NCI-H748 (cell line): ENCODE results near the gene IDH2.
"Not testable (repeated sequence)": the region's sequence is repeated elsewhere in the genome, so short reads cannot be mapped to it uniquely, and the experiment has no call there.

Experiments used
- DNase-seq: peaks from one replicate; lab custom pipeline; 2025; ENCODE audit not compliant: unreplicated experiment; lab: John Stamatoyannopoulos, UW

The IDH2 gene

DNA sequence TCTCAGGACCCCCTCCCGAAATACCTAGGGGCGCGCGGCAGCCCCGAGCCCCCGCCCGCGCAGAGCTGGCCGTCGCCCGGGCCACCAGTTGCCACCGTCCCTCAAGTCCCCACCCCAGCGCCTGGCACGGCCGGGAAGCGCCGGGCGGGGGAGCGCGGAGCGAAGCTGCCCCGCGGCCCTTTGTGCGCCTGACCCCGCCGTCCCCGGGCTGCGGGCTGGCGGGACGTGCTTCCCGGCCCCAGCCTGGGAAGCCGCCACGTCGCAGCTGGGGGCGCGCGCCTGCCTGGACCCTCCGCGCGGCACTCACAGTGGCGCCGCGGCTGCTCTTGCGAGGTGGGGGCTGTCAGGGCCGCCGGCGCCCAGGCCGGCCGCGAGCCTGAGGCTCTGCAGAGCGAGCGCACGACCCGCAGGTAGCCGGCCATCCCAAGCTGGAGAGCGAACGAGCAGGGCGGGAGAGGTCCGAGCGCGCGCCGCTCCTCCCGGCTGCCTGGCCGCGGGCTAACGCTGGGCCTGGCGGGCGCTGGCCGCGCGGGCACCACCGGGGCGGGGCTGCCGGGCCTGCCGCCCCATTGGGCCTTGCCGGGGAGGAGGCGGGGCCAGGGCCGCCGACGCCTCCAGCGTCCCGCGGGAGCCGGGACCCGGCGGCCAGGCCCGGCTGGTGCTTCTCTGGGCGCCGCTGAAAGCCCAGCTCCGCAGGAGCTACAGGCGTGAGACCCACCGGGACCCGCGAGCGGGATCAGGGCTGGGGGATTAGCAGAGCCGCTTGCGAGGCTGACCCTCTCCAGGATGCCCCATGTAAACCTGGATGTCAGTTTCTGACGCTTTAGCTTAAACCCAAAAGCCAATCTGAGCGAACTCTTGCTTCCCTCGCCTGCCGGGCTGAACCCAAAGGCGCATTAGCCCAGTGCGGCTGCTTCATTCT is at the start of gene IDH2:
IDH2 (minus strand) TSS at position 500 of the 922 bp plus-strand sequence; CDS start at position 422, 78 bp downstream.
- DNase-seq = peak; percentile 86

DNA sequence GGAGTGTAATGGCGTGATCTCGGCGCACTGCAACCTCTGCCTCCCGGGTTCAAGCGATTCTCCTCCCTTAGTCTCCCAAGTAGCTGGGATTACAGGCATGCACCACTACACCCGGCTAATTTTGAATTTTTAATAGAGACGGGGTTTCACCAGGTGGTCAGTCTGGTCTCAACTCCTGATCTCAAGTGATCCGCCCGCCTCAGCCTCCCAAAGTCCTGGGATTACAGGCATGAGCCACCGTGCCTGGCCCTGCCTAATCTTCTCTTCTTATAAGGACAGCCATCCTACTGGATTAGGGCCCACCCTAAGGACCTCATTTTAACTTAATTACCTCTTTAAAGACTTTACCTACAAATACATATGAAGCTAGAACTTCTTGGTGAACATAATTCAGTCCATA is 48.3 kb upstream of the IDH2 start:
- not testable (repeated sequence) for DNase-seq

DNA sequence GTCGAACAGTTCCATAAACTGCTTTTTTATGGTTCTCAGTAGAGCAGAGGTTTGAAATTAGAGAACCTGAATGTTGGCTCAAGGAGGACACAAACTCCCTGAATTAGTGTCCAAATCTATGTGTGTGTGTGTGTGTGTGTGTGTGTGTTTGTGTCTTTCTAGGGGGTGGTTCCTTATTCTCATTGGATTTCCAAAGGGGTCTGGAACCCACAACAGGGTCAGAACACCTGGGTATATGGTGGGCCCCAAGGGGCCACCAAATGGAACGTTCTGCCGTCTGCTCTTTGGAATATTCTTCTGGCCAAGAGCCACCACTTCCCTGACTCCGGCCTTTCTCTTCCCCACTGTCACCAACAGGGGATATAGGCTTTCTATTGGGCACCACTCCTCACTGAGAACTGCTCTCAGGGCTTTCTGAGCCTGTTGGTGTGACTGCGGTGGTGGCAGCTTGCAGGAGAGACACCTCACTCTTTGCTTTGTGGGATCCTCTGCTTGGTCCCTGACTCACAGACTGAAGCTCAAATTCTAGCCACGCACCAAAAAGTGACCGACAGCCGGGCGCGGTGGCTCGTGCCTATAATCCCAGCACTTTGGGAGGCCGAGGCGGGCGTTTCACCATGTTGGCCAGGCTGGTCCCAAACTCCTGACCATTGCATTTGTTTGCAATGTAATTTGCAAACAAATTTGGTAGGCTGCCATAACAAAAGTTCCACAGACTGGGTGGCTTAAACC is 47.5 kb upstream of the IDH2 start:
- no peak for DNase-seq

DNA sequence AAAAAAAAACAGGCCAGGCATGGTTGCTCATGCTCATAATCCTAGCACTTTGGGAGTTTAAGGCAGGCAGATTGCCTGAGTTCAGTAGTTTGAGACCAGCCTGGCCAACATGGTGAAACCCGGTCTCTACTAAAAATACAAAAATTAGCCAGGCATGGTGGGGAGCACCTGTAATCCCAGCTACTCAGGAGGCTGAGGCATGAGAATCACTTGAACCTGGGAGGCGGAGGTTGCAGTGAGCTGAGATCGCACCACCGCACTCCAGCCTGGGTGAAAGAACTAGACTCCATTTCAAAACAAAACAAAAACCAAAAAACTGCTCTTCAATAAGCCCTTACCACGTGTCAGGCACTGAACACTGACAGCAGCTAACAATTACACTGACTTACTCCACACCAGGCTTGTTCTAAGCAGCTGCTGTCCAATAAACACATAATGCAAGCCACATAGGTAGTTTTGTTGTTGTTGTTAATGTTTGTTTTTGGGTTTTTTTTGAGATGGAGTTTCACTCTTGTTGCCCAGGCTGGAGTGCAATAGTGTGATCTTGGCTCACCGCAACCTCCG is 44.0 kb upstream of the IDH2 start:
- not testable (repeated sequence) for DNase-seq

DNA sequence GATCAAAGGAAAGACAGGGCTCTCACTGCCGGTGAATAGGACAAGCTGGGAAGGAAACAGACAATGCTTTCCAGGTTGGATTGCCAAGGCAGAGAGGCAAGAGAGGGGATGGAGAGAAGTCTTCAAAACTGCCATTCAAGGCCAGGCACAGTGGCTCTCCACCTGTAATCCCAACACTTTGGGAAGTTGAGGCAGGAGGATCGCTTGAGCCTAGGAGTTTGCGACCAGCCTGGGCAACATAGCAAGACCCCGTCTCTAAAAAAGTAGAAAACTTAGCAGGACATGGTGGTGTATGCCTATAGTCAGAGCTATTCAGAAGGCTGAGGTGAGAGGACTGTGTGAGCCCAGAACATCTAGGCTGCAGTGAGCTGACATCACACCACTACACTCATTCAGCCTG is 43.5 kb upstream of the IDH2 start:
- no peak for DNase-seq

- no peak for DNase-seq
Measured at GRCh38 chr15:90145259-90145658, 43.0 kb upstream of the IDH2 start.

GRCh38 chr15:90143166-90143655 is 40.9 kb upstream of the IDH2 start:
- DNase-seq = peak; percentile 58

DNA sequence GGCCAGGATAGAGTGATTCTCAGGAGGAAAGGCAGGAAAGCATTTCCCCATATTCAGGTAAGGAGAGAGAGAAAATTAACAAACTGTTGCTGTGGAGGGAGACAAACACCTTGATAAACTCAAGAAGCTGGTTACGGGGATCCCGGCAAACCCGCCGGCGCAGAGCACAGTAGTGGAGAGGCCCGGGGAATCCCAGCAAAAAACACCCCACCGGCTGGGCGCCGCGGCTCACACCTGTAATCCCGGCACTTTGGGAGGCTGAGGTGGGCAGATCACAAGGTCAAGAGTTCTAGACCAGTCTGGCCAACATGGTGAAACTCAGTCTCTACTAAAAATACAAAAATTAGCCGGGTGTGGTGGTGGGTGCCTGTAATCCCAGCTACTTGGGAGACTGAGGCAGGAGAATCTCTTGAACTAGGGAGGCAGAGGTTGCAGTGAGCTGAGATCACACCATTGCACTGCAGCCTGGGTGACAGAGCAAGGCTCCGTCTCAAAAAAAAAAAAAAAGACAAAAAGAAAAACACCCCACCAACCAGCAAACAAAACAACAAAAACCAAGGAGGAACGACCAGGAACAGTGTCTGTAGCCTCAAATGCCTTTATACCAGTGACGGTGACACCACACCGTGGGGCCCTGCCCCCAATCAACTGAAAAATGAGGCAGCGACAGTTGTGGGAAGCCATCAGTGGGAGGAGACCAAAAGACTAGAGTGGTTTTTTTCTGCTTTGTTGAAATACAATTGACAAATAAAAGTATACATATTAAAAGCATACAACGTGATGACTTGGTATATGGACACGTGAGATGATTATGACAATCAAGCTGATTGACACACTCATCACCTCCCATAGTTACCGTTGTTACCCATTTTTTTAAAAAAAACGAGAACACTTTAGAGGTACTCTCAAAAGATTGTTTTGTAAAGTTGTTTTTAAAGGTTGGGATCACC is 40.2 kb upstream of the IDH2 start:
- peak; percentile 26 for DNase-seq

DNA sequence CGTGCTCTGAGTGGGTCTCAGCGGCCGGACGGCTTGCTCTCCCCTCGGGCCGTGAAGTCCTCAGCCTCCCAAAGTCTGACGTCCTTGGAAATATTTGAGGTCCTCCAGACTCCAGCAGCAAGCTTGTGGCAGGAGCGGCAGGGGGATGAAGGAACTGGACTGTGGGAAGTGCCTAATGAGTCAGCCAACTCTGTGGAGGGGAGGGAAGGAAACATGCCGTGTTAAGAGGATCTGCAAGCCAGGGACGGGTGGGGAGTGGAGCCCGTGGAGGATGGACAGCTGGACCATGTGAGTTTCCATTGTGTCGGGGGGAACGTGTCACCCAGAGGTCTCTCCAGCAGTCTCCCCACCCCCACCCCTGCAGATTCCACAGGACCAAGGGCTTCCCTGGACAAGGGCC is 39.4 kb upstream of the IDH2 start:
- no peak for DNase-seq

DNA sequence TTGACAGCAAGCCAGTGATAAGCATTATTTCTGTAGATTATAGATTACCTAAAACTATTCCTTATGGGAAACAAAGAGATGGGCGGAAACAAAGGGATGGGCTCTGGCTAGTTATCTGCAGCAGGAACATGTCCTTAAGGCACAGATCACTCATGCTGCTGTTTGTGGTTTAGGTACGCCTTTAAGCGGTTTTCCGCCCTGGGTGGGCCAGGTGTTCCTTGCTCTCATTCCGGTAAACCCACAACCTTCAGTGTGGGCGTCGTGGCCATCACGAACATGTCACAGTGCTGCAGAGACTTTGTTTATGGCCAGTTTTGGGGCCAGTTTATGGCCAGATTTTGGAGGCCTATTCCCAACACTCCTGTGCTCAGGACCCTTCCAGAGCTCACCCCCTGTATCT is 37.3 kb upstream of the IDH2 start:
- DNase-seq = not testable (repeated sequence)

DNA sequence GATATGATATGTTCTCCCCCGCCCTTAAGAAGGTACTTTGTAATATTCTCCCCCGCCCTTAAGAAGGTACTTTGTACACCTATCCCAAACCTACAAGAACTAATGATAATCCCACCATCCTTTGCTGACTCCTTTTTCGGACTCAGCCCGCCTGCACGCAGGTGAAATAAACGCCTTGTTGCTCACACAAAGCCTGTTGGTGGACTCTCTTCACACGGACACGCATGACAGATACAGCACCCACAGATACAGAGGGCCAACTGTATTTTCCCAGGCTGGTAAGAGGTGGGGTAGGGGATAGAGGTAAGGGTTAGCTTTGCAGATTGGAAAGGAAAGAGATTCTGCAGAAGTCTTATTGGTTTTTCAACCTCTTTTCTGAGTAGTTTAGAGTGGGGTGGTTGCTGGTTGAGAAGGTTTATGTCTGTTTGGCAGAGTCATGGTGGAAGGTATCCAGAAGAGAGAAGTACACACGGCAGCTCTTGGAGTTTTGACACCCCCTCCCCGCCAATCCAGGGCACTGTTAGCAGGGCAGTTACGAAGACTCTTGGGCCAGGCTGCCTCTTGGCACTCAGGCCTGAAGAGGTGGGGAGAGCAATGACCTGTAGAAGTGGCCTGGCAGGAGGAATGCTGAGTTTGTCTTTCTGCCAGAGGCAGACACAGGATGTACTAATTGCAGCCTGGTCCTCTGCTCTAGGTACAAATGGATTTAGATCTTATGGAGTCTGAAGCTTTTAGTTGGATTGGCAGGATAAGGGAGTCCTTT is 36.0 kb upstream of the IDH2 start:
- no peak for DNase-seq

GRCh38 chr15:90132437-90132836 is 30.2 kb upstream of the IDH2 start:
- no peak for DNase-seq

DNA sequence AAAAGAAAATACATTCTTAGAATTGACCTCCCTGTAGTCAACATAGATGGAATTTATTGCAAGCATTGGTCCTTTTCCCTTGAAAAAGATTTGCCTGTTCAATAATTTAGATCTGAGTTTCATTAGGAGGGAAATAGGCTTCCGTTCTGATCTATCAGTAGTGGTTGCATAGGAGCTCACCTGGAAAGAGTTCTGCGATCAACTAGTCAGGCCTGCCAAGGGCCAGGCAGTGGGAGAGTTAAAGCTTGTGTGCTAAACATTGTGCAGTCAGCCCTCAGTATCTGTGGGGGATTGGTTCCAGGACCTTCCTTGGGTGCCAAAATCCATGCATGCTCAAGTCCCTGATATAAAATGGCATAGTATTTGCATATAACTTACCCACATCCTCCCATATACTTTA is 29.6 kb upstream of the IDH2 start:
- no peak for DNase-seq

DNA sequence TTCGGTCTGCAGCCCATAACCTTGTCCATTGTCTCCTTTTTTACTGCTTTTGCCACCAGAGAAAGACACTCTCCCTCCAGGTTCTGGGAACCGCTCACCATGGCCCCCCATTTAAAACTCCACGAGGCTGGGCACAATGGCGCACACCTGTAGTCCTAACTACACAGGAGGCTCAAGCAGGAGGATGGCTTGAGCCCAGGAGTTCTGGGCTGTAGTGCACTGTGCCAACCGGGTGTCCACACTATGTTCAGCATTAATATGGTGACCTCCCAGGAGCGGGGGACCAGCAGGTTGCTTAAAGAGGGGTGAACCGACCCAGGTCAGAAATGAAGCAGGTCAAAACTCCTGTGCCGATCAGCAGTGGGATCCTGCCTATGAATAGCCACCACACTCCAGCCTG is 28.0 kb upstream of the IDH2 start:
- no peak for DNase-seq

- no peak for DNase-seq
Measured at GRCh38 chr15:90126596-90127435, 24.5 kb upstream of the IDH2 start.

DNA sequence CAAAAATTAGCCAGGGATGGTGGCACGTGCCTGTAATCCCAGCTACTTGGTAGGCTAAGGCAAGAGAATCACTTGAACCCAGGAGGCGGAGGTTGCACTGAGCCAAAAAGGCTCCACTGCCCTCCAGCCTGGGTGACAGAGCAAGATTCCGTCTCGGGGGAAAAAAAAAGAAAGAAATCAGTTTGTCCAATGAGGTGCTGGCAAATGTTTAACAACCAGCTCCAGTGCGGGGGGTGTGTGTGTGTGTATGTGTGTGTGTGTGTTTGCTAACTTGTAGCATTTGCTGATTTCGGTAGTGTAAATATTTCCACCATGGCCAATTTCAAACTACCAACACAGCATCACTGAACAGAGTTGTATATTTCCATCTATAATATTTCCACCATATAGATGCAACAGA is 23.8 kb upstream of the IDH2 start:
- no peak for DNase-seq

DNA sequence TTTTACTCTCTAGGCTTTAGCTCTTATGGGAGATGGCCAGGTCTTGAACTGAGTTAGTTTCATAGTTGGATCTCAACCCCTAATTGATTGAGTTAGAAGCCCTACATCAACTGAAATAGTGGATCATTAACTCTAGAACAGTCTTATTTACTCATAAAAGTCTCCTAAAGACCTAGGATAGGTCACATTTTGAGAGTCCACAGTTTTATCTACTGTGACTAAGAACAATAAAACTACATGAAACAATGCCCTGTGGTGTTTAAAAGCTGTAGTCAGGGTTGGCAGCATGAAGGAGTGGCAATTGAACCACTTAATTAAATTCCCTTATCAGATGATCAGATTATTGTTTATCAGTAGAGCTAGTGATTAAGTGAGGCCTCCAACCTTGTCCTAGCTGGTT is 22.2 kb upstream of the IDH2 start:
- DNase-seq = no peak

DNA sequence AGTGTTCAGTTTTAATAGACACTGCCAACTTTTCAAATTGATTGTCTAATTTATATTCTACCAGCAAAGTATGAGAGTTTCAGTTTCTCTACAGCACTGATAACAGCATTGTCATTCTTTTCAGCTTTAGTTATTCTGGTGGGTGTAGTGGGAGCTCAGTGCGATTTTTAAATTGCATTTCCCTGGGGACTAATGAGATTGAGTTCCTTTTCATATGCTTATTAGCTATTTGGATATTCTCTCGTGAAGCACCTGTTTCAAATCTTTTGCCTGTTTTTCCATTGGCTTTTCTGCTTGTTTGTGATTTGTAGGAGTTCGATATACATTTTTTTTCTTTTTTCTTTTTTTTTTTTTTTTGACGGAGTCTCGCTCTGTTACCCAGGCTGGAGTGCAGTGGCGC is 18.8 kb upstream of the IDH2 start:
- DNase-seq = no peak

DNA sequence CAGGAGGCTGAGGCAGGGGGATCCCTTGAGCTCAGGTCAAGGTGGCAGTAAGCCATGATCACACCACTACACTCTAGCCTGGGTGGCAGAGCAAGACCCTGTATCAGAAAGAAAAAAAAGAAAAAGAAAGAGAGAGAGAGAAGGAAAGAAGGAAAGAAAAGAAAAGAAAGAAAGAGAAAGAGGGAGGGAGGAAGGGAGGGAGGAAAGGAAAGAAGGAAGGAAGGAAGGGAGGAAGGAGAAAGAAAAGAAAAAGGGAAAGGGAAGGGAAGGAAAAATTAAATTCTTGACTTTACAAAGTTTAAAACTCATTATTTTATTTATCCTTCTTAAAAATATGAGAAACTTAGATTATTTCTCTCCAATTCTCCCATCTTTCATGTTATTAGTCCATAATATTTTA is 17.1 kb upstream of the IDH2 start:
- no peak for DNase-seq
